ENCODE results near the gene P2RX4. TPM values are rescaled to one million over a fixed set of nuclear protein-coding genes. Genes with fewer than 3 reads are reported as not detected.

P2RX4 gene
- polyA plus RNA-seq, 3 donors: 61.8 to 87.7 (median 74.7) TPM

DNA sequence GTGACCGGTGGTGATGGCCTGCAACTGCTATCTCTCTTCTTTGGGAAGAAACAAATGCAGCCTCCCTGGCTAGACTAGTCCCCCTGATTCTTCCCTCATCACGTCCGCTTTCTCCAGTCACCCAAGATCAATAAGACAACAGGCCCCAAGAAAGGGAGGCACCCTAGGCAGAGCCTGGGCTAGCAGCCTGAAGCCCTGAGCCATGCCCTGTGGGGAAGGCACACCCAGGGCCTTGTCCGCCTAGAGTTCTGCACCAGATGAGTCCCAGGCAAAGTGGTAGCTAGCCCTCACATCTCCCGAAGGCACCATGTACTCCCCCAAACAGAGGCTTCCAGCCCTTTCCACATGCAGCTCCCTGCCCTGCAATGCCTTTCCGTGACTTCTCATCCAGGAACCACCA is 51.5 kb downstream of the P2RX4 start:
- intact Hi-C loops (cut with micrococcal nuclease): no loop called here
- H3K27ac Mint-ChIP-seq: peak overlapping the region in 3 of 7 donors; percentile 46 to 76 (median 50)
- Histone ChIP-seq H3K79me2 (ENCODE audit: insufficient read depth, low read length) (peaks cover 3% of the 10 kb centered on the region), H3K9me3 (replicated peaks in 1 of 2; ENCODE audit: control insufficient read depth in 1 of 2, insufficient read depth in 1 of 2, low read length in 2 of 2) (no peaks in the 10 kb centered on the region), H3K4me3 (replicated peaks in 1 of 3; ENCODE audit: low read depth in 2 of 3, low read length in 3 of 3) (no peak overlapping the region), H3K4me1 (ENCODE audit: control insufficient read depth in 1 of 2, insufficient read depth in 2 of 2, low read length in 2 of 2) (no peaks in the 10 kb centered on the region), H3K36me3 (replicated peaks in 1 of 2; ENCODE audit: control insufficient read depth in 1 of 2, insufficient read depth in 2 of 2, low read length in 2 of 2) (peaks cover 86 to 98% of the 10 kb centered on the region in 2 donors), H4K20me1 (ENCODE audit: insufficient read depth, low read length) (peaks cover 83% of the 10 kb centered on the region), H3K27me3 (ENCODE audit: control insufficient read depth in 2 of 2, insufficient read depth in 2 of 2, low read length in 2 of 2) (no peaks in the 10 kb centered on the region), H3K4me2 (replicated peaks; ENCODE audit: extremely low read depth, low read length, poor library complexity, severe bottlenecking) (no peak overlapping the region), H2AFZ (ENCODE audit: insufficient read depth, low read depth, low read length, poor library complexity, severe bottlenecking) (no peak overlapping the region), H3K27ac (ENCODE audit: low read depth in 1 of 2, low read length in 2 of 2) (peak overlapping the region in 1 of 2 donors; percentile 11), H3K9ac (ENCODE audit: insufficient read depth, low read length, poor library complexity, severe bottlenecking) (no peak overlapping the region)
- no peaks in the 10 kb centered on the region for H3K9me3 Mint-ChIP-seq
- H3K27me3 Mint-ChIP-seq (ENCODE audit: low read depth in 3 of 3): no peaks in the 10 kb centered on the region
- WGBS (ENCODE audit: insufficient coverage): 90% methylated on average over 6 of the region's 6 CpGs
- TF ChIP-seq, protein P1, sequence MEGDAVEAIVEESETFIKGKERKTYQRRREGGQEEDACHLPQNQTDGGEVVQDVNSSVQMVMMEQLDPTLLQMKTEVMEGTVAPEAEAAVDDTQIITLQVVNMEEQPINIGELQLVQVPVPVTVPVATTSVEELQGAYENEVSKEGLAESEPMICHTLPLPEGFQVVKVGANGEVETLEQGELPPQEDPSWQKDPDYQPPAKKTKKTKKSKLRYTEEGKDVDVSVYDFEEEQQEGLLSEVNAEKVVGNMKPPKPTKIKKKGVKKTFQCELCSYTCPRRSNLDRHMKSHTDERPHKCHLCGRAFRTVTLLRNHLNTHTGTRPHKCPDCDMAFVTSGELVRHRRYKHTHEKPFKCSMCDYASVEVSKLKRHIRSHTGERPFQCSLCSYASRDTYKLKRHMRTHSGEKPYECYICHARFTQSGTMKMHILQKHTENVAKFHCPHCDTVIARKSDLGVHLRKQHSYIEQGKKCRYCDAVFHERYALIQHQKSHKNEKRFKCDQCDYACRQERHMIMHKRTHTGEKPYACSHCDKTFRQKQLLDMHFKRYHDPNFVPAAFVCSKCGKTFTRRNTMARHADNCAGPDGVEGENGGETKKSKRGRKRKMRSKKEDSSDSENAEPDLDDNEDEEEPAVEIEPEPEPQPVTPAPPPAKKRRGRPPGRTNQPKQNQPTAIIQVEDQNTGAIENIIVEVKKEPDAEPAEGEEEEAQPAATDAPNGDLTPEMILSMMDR (IDR thresholded peaks at IDR 0.05): no peak
- no peak for DNase-seq
- peaks cover 79 to 99% of the 10 kb centered on the region in 2 donors for H3K36me3 Mint-ChIP-seq
- H3K4me3 Mint-ChIP-seq: no peak overlapping the region
- H3K4me1 Mint-ChIP-seq: no peaks in the 10 kb centered on the region

DNA sequence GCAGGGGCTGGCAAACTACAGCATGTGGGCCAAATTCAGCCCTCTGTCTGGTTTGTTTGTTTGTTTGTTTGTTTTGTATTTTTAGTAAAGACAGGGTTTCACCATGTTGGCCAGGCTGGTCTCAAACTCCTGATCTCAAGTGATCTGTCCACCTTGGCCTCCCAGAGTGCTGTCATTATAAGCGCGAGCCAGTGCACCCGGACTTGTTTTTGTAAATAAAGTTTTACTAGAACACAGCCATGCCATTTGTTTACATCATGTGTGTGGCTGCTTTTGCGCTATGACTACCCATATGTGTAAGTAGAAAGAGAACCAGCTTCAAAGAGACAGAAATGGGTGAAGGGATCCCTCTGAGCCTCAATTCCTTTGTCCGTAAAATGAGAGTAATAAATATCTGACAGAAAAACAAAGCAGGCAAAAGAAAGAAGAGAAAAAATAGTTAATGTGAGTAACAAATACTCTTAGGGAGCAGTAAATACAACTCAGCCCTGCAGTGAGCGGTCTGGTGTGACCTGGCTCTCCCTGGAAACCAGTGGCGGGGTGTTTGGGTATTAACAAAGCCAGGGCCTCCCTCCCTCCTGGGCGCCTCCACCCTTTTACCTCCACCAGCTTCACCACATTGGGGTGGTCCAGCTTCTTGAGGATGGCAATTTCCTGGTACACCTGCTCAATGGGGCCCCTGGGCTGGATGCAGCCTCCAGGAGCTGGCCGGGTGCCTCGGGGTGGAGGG is 53.4 kb downstream of the P2RX4 start:
- H3K36me3 Mint-ChIP-seq: peaks cover 77 to 94% of the 10 kb centered on the region in 2 donors
- DNase-seq: no peak
- H3K27ac Mint-ChIP-seq: peak overlapping the region in 3 of 7 donors; percentile 3 to 63 (median 57)
- no peaks in the 10 kb centered on the region for H3K9me3 Mint-ChIP-seq
- no peaks in the 10 kb centered on the region for H3K27me3 Mint-ChIP-seq (ENCODE audit: low read depth in 3 of 3)
- Histone ChIP-seq H3K4me1 (ENCODE audit: control insufficient read depth in 1 of 2, insufficient read depth in 2 of 2, low read length in 2 of 2) (no peaks in the 10 kb centered on the region), H3K9ac (ENCODE audit: insufficient read depth, low read length, poor library complexity, severe bottlenecking) (no peak overlapping the region), H3K36me3 (replicated peaks in 1 of 2; ENCODE audit: control insufficient read depth in 1 of 2, insufficient read depth in 2 of 2, low read length in 2 of 2) (peaks cover 95 to 98% of the 10 kb centered on the region in 2 donors), H3K4me2 (replicated peaks; ENCODE audit: extremely low read depth, low read length, poor library complexity, severe bottlenecking) (no peak overlapping the region), H4K20me1 (ENCODE audit: insufficient read depth, low read length) (peaks cover 84% of the 10 kb centered on the region), H3K4me3 (replicated peaks in 1 of 3; ENCODE audit: low read depth in 2 of 3, low read length in 3 of 3) (no peak overlapping the region), H2AFZ (ENCODE audit: insufficient read depth, low read depth, low read length, poor library complexity, severe bottlenecking) (no peak overlapping the region), H3K27ac (ENCODE audit: low read depth in 1 of 2, low read length in 2 of 2) (peak overlapping the region in 1 of 2 donors; percentile 20), H3K27me3 (ENCODE audit: control insufficient read depth in 2 of 2, insufficient read depth in 2 of 2, low read length in 2 of 2) (no peaks in the 10 kb centered on the region), H3K79me2 (ENCODE audit: insufficient read depth, low read length) (peaks cover 3% of the 10 kb centered on the region), H3K9me3 (replicated peaks in 1 of 2; ENCODE audit: control insufficient read depth in 1 of 2, insufficient read depth in 1 of 2, low read length in 2 of 2) (no peaks in the 10 kb centered on the region)
- intact Hi-C loops (cut with micrococcal nuclease): no loop called here
- WGBS (ENCODE audit: insufficient coverage): 100% methylated on average over 2 of the region's 10 CpGs
- TF ChIP-seq, protein P1 (IDR thresholded peaks at IDR 0.05): no peak
- H3K4me3 Mint-ChIP-seq: no peak overlapping the region
- H3K4me1 Mint-ChIP-seq: no peaks in the 10 kb centered on the region
